ENCODE results near the gene TRIO. TPM values are rescaled to one million over a fixed set of nuclear protein-coding genes. Genes with fewer than 3 reads are reported as not detected.

The TRIO gene
- polyA plus RNA-seq, 1 of the 3 experiments (the other 2 are of a cell fraction) = 229 TPM

DNA sequence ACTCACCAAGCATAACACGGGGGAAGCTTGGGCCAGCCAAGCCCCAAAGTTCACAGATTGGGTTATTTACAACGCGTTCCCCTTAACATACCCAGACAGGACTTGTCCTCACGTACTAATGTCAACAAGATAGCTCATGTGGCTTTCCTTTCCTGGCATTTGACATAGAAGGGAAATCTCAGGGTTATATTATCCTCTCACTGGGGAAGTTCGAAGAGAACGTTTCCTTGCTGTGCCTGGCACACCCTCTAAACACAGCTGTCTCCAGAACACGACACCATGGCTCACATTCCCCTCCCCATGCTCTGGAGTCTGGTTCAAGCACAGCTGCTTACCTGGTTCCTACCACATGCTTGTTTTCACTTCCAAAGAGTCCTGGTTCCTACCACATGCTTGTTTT, 391.6 kb downstream of the TRIO start:
- H3K4me3 ChIP-seq (ENCODE audit: low read depth in 2 of 2, low read length in 1 of 2) = no peak overlapping the region
- CTCF ChIA-PET = no interaction called here
- no peak for DNase-seq
- H3K9me2 ChIP-seq = no peaks in the 10 kb centered on the region
- H3K79me2 ChIP-seq (ENCODE audit: insufficient read depth) = no peaks in the 10 kb centered on the region
- H3K9me3 ChIP-seq = no peaks in the 10 kb centered on the region
- no peak overlapping the region for H2AFZ ChIP-seq (ENCODE audit: low read depth)
- WGBS (ENCODE audit: low lambda C conversion rate) = 58% methylated on average over 7 of the region's 7 CpGs
- H3K4me1 ChIP-seq (ENCODE audit: control insufficient read depth in 1 of 2, insufficient read depth in 2 of 2, low read depth in 1 of 2, low read length in 1 of 2) = no peaks in the 10 kb centered on the region
- no peaks in the 10 kb centered on the region for H3F3A ChIP-seq (replicated peaks; ENCODE audit: insufficient read depth)
- TF ChIP-seq FOXM1 (IDR thresholded peaks at IDR 0.05; ENCODE audit: low read depth) = no peak
- TF ChIP-seq RAD21 (IDR thresholded peaks at IDR 0.05; ENCODE audit: low read length) = no peak
- POLR2A ChIA-PET = no interaction called here
- no peak overlapping the region for H3K27ac ChIP-seq (ENCODE audit: low read depth in 2 of 2, low read length in 1 of 2)
- no peaks in the 10 kb centered on the region for H3K36me3 ChIP-seq (replicated peaks in 1 of 2; ENCODE audit: control insufficient read depth in 1 of 2, insufficient read depth in 2 of 2, low read length in 1 of 2)
- no peak overlapping the region for H3K9ac ChIP-seq
- H4K20me1 ChIP-seq (ENCODE audit: insufficient read depth) = no peaks in the 10 kb centered on the region
- H3K27me3 ChIP-seq (ENCODE audit: insufficient read depth) = no peaks in the 10 kb centered on the region
- H3K4me2 ChIP-seq = no peak overlapping the region

DNA sequence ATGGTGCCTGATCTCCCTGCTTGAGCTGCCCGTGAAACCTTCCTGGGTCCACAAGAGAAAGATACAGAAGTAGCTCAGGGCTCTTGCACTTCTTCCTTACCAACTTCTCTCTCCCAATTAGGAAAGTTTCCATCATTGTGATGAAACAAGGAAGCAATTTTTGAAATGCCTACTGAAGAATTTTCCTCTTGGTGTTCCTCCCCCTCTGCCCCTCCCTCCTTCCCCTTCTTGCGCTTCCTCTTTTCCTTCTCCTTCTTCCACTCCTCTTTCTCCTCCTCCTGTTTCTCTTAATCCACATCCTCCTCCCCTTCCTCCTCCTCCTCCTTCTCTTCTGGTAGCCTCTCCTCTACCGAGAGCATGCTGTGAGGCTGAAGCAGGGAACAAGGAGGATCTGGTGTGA, 402.2 kb downstream of the TRIO start:
- Histone ChIP-seq H3K79me2 (ENCODE audit: insufficient read depth) (no peaks in the 10 kb centered on the region), H2AFZ (ENCODE audit: low read depth) (no peak overlapping the region), H3K36me3 (replicated peaks in 1 of 2; ENCODE audit: control insufficient read depth in 1 of 2, insufficient read depth in 2 of 2, low read length in 1 of 2) (no peaks in the 10 kb centered on the region), H3K9me3 (no peaks in the 10 kb centered on the region), H4K20me1 (ENCODE audit: insufficient read depth) (no peaks in the 10 kb centered on the region), H3K4me2 (no peak overlapping the region), H3K9me2 (no peaks in the 10 kb centered on the region), H3K9ac (no peak overlapping the region), H3K4me3 (ENCODE audit: low read depth in 2 of 2, low read length in 1 of 2) (no peak overlapping the region), H3F3A (replicated peaks; ENCODE audit: insufficient read depth) (no peaks in the 10 kb centered on the region), H3K4me1 (ENCODE audit: control insufficient read depth in 1 of 2, insufficient read depth in 2 of 2, low read depth in 1 of 2, low read length in 1 of 2) (no peaks in the 10 kb centered on the region), H3K27me3 (ENCODE audit: insufficient read depth) (no peaks in the 10 kb centered on the region), H3K27ac (ENCODE audit: low read depth in 2 of 2, low read length in 1 of 2) (no peak overlapping the region)
- 48% methylated on average over 3 of the region's 3 CpGs for WGBS (ENCODE audit: low lambda C conversion rate)
- TF ChIP-seq YY1 (IDR thresholded peaks at IDR 0.05; ENCODE audit: low read depth) (no peak), JUND (IDR thresholded peaks at IDR 0.05) (no peak), RCOR1 (IDR thresholded peaks at IDR 0.05; ENCODE audit: low read length) (no peak), FOXJ3 (CRISPR knock-in tag; IDR thresholded peaks at IDR 0.05) (no peak), ELF1 (IDR thresholded peaks at IDR 0.05) (no peak), SMC3 (IDR thresholded peaks at IDR 0.05; ENCODE audit: low read depth, low read length) (no peak), MEF2A (IDR thresholded peaks at IDR 0.05; ENCODE audit: borderline replicate concordance, low read depth) (no peak), USF2 (IDR thresholded peaks at IDR 0.05; ENCODE audit: borderline replicate concordance, low read depth, low read length) (no peak), MXI1 (IDR thresholded peaks at IDR 0.05; ENCODE audit: low read depth, low read length) (no peak), RXRA (IDR thresholded peaks at IDR 0.05; ENCODE audit: borderline replicate concordance, low read depth) (no peak), TAF1 (IDR thresholded peaks at IDR 0.05; ENCODE audit: borderline replicate concordance, low read depth, low read length) (no peak), GABPA (IDR thresholded peaks at IDR 0.05; ENCODE audit: low read depth) (no peak), SIN3A (IDR thresholded peaks at IDR 0.05; ENCODE audit: borderline replicate concordance, low read depth, low read length) (no peak)
- TF ChIP-seq, protein P1, sequence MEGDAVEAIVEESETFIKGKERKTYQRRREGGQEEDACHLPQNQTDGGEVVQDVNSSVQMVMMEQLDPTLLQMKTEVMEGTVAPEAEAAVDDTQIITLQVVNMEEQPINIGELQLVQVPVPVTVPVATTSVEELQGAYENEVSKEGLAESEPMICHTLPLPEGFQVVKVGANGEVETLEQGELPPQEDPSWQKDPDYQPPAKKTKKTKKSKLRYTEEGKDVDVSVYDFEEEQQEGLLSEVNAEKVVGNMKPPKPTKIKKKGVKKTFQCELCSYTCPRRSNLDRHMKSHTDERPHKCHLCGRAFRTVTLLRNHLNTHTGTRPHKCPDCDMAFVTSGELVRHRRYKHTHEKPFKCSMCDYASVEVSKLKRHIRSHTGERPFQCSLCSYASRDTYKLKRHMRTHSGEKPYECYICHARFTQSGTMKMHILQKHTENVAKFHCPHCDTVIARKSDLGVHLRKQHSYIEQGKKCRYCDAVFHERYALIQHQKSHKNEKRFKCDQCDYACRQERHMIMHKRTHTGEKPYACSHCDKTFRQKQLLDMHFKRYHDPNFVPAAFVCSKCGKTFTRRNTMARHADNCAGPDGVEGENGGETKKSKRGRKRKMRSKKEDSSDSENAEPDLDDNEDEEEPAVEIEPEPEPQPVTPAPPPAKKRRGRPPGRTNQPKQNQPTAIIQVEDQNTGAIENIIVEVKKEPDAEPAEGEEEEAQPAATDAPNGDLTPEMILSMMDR (IDR thresholded peaks at IDR 0.05) = no peak
- TF ChIP-seq, protein P2, sequence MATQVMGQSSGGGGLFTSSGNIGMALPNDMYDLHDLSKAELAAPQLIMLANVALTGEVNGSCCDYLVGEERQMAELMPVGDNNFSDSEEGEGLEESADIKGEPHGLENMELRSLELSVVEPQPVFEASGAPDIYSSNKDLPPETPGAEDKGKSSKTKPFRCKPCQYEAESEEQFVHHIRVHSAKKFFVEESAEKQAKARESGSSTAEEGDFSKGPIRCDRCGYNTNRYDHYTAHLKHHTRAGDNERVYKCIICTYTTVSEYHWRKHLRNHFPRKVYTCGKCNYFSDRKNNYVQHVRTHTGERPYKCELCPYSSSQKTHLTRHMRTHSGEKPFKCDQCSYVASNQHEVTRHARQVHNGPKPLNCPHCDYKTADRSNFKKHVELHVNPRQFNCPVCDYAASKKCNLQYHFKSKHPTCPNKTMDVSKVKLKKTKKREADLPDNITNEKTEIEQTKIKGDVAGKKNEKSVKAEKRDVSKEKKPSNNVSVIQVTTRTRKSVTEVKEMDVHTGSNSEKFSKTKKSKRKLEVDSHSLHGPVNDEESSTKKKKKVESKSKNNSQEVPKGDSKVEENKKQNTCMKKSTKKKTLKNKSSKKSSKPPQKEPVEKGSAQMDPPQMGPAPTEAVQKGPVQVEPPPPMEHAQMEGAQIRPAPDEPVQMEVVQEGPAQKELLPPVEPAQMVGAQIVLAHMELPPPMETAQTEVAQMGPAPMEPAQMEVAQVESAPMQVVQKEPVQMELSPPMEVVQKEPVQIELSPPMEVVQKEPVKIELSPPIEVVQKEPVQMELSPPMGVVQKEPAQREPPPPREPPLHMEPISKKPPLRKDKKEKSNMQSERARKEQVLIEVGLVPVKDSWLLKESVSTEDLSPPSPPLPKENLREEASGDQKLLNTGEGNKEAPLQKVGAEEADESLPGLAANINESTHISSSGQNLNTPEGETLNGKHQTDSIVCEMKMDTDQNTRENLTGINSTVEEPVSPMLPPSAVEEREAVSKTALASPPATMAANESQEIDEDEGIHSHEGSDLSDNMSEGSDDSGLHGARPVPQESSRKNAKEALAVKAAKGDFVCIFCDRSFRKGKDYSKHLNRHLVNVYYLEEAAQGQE (IDR thresholded peaks at IDR 0.05; ENCODE audit: low read depth, low read length) = no peak
- CTCF ChIA-PET = interaction anchor here (1.1 to 1.5 kb wide), 3 partner anchors 19 to 103 kb away, joined by 3 to 6 read pairs (median 3); no protein-coding TSS in a partner anchor
- no peak for DNase-seq
- POLR2A ChIA-PET = interaction anchor here (0.6 kb wide), 1 partner anchor 15 kb away, joined by 4 read pairs; no protein-coding TSS in a partner anchor
